GM04503 (cell line): ENCODE results near the gene F3.
A peak's percentile ranks its signal among the peaks of the same experiment; 100 is the strongest.
"Not testable (repeated sequence)": the region's sequence is repeated elsewhere in the genome, so short reads cannot be mapped to it uniquely, and the experiment has no call there.

Experiments used
- DNase-seq: peaks from one replicate; pipeline ENCODE4 v3.0.0-alpha.2; 2012; ENCODE audit warnings: low read depth

Gene F3

DNA sequence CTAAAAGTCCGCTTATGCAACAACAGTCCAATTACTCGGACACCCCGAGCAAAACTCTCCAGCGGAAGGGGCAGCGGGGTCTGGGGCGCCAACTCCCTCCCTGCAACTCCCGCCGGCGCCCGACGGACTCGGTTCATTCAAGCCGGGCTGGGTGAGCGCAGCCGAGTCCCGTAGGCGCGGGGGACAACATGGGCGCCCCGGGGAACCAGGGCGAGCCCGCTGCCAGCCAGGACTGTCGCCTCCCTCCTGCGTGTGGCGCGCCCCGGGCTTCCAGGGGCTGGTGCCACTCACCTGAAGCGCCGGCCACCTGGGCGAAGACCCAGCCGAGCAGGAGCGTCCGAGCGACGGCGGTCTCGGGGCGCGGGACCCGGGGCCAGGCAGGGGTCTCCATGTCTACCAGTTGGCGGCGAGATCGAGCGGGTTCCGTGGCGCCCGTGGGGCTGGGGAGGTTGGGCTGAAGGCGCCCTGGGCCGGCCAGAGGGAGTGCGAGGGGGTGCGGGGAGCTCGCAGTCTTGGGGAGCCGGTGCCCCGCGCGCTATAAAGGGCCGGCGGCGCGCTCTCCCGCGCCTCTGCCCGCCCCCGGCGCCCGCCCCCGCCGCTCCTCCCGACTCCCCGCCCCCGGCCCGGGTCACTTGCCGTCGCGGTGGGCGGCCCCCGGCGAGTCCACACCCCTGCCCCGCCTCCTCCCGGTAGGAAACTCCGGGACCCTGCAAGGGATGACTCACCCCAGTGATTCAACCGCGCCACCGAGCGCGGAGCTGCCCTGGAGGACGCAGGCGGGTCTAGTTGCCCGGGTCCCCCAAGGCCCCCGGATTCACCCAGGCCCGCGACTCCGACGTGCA, at the start of gene F3:
F3 (minus strand) TSS at position 514 of the 842 bp plus-strand sequence; CDS start at position 391, 123 bp downstream.
- DNase-seq: no peak

DNA sequence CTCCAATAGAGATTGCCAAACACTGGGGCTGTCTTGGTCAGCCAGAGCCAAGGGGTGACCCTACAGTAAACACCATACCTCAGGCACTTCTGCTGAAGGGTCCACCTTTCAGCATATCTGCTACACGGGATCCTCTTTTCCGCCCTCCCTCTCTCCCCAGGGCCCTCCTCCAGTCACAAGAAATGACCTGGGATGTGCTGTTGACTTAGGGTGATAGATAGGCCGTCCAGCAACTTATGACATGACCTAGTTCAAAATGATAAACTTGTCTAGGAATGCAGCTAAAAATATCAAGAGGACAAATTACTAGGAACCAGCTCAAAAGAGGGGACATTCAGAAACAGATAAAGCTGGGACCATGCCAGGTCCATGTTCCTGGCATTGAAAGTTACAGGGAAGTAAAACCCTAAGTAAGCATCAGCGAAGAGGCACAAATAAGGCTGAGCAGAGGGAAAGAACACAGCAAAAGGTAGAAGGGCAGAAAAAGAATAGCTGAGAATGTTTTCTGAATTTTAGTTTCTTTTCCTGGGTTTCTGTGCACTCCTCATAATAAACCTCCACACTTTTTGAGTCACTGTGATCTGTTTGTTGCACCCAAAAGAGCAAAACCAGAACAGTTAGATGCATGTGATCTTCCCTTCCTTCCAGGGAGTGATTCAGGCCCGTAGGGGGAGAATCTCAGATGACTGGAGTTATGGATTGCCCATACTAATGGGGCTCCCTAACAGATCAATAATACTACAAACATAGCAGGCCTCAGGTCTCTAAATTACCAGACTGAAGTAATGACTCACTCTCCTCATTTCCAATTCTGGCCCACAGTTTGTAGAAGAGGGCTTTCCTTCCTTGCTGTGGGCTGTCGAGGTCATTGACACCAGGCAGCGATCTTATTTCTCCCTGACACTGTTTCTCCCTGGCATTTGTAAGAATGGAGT, 48.9 kb upstream of the F3 start:
- DNase-seq: no peak

GRCh38 chr1:94589728-94590127, 48.2 kb upstream of the F3 start:
- no peak for DNase-seq

GRCh38 chr1:94582565-94582964, 41.0 kb upstream of the F3 start:
- DNase-seq: no peak

DNA sequence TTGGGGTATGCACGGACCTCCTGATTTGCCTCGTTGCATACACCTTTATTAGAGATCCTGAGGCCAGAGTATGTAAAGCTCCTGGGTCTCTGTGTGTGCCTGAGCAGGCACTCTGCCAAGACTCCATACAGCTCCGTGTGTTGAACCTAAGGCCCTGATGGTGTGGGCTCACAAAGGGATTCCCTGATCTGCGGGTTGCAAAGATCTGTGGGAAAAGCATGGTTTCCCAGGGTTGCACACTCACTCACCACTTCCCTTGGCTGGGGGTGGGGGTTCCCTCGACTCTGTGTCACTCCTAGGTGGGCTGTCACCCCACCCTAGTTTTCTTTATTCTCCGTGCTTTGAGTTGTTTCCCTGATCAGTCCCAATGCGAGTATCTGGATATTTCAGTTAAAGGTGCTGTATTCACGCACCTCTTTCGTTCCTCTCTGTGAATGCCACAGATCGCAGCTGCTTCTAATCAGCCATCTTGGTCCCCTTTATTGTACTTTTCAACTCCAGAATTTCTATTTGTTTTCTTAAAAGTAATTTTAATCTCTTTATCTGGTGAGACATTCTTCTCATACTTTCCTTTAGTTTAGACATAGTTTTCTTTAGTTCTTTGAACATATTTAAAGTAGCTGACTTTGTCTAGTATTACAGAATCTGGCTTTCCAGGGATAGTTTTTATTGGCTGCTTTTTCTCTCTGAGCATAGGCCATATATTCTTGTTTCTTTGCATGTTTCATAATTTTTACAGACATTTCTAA, 39.0 kb upstream of the F3 start:
- DNase-seq: no peak

DNA sequence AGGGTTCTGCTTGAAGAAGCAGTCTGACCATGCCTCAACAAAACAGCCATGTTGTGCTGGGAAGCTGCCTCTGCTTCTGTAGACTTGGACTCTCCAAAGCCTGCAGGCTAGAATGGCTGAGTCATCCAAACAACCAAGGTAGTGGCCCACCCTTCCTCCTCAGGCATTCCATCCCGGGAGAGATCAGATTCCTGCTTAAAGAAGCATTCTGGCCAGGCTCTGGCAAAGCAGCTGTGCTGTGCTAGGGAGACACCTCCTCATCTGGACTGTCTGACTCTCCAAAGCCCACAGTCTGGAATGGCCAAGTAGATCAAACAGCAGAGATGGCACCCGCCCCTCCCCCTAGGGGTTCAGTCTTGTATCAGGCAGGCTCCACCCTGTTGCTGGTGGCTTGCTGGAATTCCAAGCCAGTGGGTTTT, 38.3 kb upstream of the F3 start:
- peak; percentile 81 for DNase-seq

GRCh38 chr1:94578856-94579255, 37.3 kb upstream of the F3 start:
- DNase-seq: no peak

DNA sequence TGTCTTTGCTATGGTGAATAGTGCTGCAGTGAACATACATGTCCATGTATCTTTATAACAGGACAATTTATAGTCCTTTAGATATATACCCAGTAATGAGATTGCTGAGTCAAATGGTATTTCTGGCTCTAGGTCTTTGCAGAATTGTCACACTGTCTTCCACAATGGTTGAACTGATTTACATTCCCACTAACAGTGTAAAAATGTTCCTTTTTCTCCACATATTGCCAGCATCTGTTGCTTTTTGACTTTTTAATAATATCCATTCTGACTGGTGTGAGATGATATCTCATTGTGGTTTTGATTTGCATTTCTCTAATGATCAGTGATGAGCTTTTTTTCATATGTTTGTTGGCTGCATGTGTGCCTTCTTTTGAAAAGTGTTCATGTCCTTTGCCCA, 32.4 kb upstream of the F3 start:
- DNase-seq: not testable (repeated sequence)

- no peak for DNase-seq
These were observed 31.2 kb upstream of the F3 start for GRCh38 chr1:94572780-94573179.

DNA sequence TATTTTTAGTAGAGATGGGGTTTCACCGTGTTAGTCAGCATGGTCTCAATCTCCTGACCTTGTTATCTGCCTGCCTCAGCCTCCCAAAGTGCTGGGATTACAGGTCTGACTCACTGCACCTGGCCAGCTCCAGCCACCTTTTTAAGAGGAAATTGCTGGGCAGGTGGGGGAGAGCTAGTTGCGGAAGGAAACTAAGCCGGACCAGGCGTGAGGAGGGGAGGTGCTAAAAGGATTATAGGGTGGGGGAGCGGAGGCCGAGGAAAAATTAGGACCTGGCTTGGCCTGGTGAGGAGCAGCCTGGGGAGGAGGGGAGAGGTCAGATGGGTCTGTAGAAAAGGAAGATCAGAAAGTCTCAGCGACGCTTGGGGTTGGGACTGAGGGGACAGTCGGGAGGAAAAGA, 29.4 kb upstream of the F3 start:
- not testable (repeated sequence) for DNase-seq

- DNase-seq: not testable (repeated sequence)
These were observed 27.2 kb upstream of the F3 start for GRCh38 chr1:94568806-94569205.

DNA sequence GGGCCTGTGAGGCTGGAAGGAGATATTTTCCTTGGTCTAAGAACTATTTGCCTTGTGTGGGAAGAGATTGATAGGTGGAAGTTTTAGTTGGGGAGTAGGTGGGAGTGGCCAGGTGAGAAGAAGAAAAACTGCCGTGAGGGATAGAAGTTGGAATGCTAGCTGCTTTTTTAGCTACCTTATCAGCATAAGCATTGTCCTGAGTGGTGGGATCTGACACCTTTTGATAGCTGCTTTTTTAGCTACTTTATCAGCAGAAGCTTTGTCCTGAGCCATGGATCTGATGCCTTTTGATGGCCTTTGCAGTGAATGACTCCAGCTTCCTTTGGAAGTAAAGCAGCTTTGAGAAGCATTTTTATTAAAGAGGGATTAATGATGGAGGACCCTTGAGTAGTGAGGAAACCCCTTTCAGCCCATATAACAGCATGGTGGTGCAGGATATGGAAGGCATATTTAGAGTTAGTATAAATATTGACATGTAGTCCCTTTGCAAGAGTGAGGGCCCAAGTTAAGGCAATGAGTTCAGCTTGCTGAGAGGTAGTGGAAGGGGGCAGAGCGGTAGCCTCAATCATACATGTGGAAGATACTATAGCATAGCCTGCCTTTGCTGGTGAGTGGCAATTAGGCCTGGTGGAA, 26.5 kb upstream of the F3 start:
- not testable (repeated sequence) for DNase-seq

DNA sequence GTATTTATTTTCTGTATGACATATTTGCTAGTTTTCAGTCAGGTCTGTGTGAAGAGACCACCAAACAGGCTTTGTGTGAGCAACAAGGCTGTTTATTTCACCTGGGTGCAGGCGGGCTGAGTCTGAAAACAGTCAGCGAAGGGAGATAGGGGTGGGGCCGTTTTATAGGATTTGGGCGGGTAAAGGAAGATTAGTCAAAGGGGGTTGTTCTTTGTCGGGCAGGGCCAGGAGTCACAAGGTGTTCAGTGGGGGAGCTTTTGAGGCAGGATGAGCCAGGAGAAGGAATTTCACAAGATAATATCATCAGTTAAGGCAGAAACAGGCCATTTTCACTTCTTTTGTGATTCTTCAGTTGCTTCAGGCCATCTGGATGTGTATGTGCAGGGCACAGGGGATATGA, 24.9 kb upstream of the F3 start:
- not testable (repeated sequence) for DNase-seq

GRCh38 chr1:94565901-94566300, 24.3 kb upstream of the F3 start:
- DNase-seq: no peak

GRCh38 chr1:94562519-94563260, 21.1 kb upstream of the F3 start:
- DNase-seq: no peak

GRCh38 chr1:94560333-94560732, 18.8 kb upstream of the F3 start:
- DNase-seq: no peak

- DNase-seq: no peak
These were observed 18.4 kb upstream of the F3 start for GRCh38 chr1:94559921-94560320.

- no peak for DNase-seq
These were observed 13.5 kb upstream of the F3 start for GRCh38 chr1:94555091-94555490.

DNA sequence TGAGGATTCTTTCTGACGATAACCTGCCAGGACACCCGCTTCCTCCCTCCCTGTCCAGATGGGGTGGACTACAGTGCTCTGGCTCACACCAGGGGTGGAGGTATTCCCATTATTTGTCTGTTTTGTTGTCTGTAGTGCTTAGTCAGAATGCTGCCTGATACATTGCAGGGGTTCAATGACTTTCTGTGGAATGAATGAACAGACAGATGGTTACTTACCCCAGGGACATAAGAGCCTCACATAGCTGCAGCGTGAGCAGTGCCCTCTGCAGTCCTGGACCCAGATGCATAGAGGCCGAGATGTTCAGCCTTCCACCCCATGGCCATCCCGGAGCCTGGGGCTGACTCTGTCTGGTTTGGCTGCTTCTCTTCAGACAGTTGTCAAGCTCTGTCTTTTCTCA, 13.0 kb upstream of the F3 start:
- no peak for DNase-seq

DNA sequence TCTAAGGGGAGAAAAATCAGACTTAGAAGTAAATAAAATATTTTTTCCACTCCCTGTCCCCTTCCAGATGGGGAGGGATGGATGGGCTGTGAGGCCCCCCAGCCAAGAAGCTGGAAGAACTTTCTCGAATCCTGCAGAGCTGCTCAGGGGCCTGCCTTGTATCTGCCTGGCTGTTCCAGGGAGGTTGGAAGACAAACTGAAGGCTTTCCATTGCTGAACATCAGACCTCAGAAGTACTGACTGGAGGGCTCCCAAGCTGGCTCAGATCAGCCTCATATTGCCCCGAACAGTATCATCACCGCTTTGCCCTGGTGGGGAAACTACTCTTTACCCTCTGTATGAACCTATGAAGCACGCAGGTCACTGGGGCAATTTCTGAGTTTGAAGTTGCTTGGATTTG, 12.4 kb upstream of the F3 start:
- no peak for DNase-seq

DNA sequence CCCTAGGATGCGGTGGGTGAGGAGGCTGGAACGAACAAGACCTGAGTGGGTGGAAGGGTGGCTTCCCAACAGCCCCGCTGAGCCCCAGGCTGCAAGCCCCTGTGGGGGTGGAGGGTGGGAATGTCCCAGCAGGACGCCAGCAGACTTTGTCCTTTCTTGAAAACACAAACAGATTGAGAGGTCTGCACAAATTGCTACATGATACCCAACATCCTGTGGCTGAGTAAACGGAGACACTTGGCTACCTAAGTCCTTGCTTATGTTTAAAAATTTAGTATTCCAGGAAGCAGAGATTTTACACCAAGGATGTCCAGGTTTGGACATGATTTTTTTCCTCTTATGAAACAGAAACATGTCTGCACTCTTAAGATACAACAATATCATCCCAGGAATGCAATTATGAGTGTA, 11.8 kb upstream of the F3 start:
- no peak for DNase-seq
